ENCODE measurements around the gene DNAJC8.
A peak's percentile ranks its signal among the peaks of the same experiment; 100 is the strongest.

Gene DNAJC8, protein sequence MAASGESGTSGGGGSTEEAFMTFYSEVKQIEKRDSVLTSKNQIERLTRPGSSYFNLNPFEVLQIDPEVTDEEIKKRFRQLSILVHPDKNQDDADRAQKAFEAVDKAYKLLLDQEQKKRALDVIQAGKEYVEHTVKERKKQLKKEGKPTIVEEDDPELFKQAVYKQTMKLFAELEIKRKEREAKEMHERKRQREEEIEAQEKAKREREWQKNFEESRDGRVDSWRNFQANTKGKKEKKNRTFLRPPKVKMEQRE

GRCh38 chr1:28232558-28233263 lies at the start of gene DNAJC8:
Gene DNAJC8, minus strand, starts transcription at chr1:28233029. Its CDS starts 31 bp downstream, at chr1:28232998.
- in situ Hi-C loops (cut with HindIII; ENCODE audit: low pct_ligation_motif_present, low pct_unique_long_range_greater_than_20kb, low sequenced_read_pairs) = no loop called here
- peak; percentile 90 for DNase-seq

DNA sequence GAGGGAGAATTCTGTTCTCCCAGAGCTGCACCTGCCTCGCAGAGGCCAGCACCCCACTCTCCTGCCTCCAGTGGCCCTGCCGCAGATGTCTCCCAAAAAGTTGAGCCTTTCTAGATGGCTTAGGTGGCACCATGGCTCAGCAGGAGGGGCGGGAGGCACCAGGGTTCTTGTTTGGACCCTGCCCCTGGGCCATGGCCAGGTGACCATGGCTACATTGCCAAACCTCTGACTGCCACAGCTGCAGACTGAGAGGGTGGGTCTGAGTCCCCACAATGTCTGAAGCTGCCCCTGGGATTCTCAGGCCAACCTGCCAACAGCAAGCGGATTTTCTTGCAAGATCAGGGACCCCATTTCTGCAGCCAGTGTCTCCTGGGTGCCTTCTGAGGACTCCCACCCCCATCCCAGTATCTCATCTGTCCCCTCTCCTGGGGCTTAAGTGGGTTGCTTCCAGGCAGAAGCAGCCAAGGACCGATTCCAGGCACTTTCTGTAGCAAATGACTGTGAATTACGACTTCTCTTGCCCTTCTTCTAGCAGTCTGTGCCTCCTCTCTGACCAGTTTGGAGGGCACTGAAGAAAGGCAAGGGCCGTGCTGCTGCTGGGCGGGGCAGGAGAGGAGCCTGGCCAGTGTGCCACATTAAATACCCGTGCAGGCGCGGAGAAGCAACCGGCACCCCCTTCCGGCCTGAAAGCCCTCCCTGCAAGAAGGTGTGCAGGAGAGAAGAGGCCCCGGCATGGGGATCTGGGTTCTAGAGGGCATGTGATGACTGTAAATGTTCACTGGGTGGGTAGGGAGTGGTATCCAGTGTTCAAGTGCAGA lies 49.0 kb upstream of the DNAJC8 start:
- in situ Hi-C loops (cut with HindIII; ENCODE audit: low pct_ligation_motif_present, low pct_unique_long_range_greater_than_20kb, low sequenced_read_pairs) = no loop called here
- no peak for DNase-seq

DNA sequence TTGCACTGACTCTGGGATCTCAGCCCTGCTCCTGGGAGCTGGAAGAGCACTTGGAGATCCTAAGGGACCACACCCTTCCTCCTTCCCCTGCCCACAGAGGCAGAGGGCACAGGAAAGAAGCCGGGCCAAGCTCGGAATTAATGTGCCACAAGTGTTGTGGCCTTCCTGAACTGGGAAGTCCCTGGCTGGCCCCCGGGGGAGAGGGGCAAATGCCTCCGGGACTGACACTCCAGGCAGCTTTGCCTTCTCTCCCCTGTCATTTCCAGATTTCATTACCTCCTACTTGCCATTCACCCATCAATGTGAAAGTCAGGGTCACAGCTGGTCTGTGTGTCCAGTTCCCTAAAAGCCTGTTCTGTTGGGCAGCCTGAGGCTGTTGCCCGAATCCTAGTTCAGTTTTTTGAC lies 48.1 kb upstream of the DNAJC8 start:
- DNase-seq = no peak
- in situ Hi-C loops (cut with HindIII; ENCODE audit: low pct_ligation_motif_present, low pct_unique_long_range_greater_than_20kb, low sequenced_read_pairs) = no loop called here

GRCh38 chr1:28280501-28280900 lies 47.7 kb upstream of the DNAJC8 start:
- in situ Hi-C loops (cut with HindIII; ENCODE audit: low pct_ligation_motif_present, low pct_unique_long_range_greater_than_20kb, low sequenced_read_pairs) = no loop called here
- DNase-seq = no peak

DNA sequence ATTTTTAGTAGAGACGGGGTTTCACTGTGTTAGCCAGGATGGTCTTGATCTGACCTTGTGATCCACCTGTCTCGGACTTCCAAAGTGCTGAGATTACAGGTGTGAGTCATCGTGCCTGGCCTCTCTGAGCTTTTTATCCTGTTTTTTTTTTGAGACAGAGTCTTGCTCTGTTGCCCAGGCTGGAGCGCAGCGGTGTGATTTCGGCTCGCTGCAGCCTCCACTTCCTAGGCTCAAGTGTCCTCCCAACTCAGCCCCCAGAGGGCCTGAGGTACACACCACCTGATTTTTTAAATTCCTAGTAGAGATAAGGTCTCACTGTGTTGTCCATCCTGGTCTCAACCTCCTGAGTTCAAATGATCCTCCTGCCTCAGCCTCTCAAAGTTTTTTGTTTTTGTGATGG lies 46.9 kb upstream of the DNAJC8 start:
- in situ Hi-C loops (cut with HindIII; ENCODE audit: low pct_ligation_motif_present, low pct_unique_long_range_greater_than_20kb, low sequenced_read_pairs) = no loop called here
- no peak for DNase-seq

GRCh38 chr1:28278763-28279162 lies 45.9 kb upstream of the DNAJC8 start:
- in situ Hi-C loops (cut with HindIII; ENCODE audit: low pct_ligation_motif_present, low pct_unique_long_range_greater_than_20kb, low sequenced_read_pairs) = no loop called here
- no peak for DNase-seq

DNA sequence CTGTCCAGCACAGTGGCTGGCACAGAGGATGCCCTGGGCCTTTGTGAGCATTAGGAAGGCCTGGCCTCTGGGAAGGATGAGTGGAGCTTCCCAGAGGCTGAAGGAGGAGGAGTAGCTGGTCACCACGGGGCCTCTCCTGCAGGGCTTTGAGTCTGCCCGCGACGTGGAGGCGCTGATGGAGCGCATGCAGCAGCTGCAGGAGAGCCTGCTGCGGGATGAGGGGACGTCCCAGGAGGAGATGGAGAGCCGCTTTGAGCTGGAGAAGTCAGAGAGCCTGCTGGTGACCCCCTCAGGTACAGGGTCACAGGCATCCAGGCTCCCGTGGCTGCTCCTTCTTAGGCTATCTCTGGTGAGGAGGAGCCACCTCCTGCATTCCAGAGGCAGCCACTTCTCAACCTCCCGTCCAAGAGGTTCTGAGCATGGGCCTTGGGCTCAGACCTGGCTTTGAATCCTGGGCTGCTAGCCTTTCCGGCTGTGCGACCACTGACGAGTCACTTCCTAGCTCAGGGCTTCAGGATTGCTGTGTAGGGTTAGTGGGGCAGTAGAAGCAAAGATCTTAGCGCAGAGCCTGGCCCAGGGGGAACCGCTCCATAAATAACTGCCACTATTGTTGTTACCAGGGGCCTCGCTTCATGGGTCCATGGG lies 40.5 kb upstream of the DNAJC8 start:
- in situ Hi-C loops (cut with HindIII; ENCODE audit: low pct_ligation_motif_present, low pct_unique_long_range_greater_than_20kb, low sequenced_read_pairs) = no loop called here
- peak; percentile 24 for DNase-seq

DNA sequence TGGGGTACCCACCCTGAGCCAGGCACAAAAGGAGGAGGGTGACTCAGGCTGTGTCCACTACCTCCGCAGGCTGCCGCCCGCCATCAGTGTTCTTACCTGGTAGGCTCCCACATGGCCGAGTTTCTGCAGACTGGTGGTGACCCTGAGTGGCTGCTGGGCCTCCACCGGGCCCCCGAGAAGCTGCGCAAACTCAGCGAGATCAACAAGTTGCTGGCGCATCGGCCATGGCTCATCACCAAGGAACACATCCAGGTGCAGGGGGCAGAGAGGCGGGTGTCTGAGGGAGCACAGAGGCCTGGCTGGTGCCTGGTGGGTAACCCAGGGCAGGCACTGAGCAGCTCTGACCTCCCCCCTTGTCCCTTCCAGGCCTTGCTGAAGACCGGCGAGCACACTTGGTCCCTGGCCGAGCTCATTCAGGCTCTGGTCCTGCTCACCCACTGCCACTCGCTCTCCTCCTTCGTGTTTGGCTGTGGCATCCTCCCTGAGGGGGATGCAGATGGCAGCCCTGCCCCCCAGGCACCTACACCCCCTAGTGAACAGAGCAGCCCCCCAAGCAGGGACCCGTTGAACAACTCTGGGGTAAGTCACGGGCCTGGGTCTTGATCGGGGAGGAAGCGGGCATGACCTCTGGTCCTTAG lies 39.5 kb upstream of the DNAJC8 start:
- no peak for DNase-seq
- in situ Hi-C loops (cut with HindIII; ENCODE audit: low pct_ligation_motif_present, low pct_unique_long_range_greater_than_20kb, low sequenced_read_pairs) = no loop called here

GRCh38 chr1:28269529-28269928 lies 36.7 kb upstream of the DNAJC8 start:
- DNase-seq = no peak
- in situ Hi-C loops (cut with HindIII; ENCODE audit: low pct_ligation_motif_present, low pct_unique_long_range_greater_than_20kb, low sequenced_read_pairs) = no loop called here

- in situ Hi-C loops (cut with HindIII; ENCODE audit: low pct_ligation_motif_present, low pct_unique_long_range_greater_than_20kb, low sequenced_read_pairs) = no loop called here
- no peak for DNase-seq
Measured at GRCh38 chr1:28267633-28268032, 34.8 kb upstream of the DNAJC8 start.

DNA sequence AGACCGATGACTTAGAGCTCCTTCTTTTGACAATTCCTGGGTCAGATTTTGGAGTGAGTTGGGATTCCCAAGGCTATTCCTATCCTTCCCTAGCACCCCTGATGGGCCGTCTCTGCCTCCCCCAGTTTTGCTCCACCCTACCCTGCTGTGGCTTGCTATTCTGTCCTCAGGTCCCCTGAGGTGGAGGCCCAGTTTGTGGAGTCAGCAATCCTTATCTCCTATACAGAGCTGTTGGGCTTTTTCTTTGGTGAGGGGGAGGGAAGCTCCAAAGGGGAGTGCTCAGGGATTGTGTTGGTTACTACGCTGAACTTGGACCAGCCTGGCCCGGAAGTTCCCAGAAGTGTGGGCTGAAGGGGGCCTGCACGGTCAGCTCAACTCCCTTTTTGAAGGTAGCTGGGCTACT lies 34.1 kb upstream of the DNAJC8 start:
- no peak for DNase-seq
- in situ Hi-C loops (cut with HindIII; ENCODE audit: low pct_ligation_motif_present, low pct_unique_long_range_greater_than_20kb, low sequenced_read_pairs) = no loop called here

DNA sequence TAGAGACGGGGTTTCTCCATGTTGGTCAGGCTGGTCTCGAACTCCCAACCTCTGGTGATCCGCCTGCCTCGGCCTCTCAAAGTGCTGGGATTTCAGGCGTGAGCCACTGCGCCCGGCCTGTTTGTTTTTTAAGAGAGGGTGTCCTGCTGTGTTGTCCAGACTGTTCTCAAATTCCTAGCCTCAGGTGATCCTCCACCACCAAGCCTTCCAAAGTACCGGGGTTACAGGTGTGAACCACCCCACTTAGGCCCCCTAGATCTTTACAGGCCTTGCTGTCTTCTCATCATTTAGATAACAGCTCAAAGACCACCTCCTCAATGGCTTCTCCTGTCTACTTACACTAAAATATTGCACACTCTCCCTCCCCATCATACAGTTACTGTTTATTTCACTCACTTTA lies 32.7 kb upstream of the DNAJC8 start:
- in situ Hi-C loops (cut with HindIII; ENCODE audit: low pct_ligation_motif_present, low pct_unique_long_range_greater_than_20kb, low sequenced_read_pairs) = no loop called here
- DNase-seq = no peak

DNA sequence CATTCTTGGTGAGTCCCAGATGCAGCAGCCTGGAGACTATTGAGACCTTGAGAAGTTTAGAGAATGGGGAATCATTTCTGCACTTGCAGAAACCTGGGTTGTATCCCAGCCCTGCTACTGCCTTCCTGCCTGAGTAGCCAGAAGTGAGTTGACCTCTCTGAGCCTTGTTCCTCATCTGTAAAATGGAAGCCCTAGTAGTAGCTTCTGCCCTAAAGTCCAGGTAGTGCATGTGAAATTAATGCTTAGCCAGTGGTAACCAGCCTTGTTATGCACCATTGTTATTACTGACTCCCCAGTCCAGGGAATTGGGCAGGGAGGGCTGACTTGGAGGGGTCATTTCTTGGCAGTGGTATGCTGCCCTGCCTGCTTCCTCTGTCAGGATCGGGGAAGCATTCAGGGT lies 32.1 kb upstream of the DNAJC8 start:
- in situ Hi-C loops (cut with HindIII; ENCODE audit: low pct_ligation_motif_present, low pct_unique_long_range_greater_than_20kb, low sequenced_read_pairs) = no loop called here
- DNase-seq = no peak

GRCh38 chr1:28260803-28261174 lies 28.0 kb upstream of the DNAJC8 start:
- in situ Hi-C loops (cut with HindIII; ENCODE audit: low pct_ligation_motif_present, low pct_unique_long_range_greater_than_20kb, low sequenced_read_pairs) = no loop called here
- no peak for DNase-seq

DNA sequence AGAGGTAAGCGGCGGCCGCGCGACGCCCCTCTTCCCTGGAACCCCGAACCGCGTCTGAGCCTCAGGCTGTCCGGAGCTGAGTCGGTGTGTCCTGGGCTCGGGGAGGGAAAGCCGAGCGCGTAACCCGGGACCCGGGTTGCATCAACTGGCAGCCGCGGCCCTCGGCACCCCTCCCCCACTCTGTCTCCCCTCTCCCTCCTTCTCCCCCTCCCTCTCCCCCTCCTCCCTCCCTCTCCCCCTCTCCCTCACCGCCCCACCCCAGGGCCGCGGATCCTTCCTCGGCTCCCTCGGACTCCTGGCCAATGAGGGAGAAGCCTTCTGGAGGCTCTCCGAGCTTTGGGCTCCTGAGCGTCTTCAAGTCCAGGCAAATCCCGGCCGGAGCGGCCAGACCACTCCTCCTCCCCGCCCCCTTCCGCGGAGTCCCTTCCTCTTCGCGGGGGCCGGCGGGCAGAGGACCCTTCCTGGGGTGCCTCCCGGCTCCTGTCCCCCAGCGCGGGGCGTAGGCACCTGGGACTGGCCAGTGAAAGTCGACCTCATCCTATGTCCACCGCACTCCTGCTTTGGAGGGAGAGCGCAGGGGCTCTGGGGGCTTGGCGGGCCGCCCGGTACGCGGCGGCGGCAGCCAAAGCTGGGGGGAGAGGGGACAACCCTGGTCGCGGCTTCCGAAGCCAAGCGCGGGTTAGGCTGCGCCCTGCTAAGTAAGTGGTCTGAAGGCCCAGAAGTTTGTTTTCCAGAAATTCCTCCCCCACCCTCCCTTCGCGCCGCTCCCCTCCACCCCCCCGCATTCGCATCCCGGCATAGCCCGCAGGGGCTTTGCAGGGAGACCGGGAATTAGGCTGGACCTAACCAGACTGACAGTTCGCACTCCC lies 27.3 kb upstream of the DNAJC8 start:
- in situ Hi-C loops (cut with HindIII; ENCODE audit: low pct_ligation_motif_present, low pct_unique_long_range_greater_than_20kb, low sequenced_read_pairs) = no loop called here
- peak; percentile 82 for DNase-seq

GRCh38 chr1:28259252-28259933 lies 26.6 kb upstream of the DNAJC8 start, which contains the start of gene SESN2:
Gene SESN2, plus strand, starts transcription at chr1:28259518. Its CDS starts 330 bp downstream, at chr1:28259848.
- in situ Hi-C loops (cut with HindIII; ENCODE audit: low pct_ligation_motif_present, low pct_unique_long_range_greater_than_20kb, low sequenced_read_pairs) = no loop called here
- peak; percentile 97 for DNase-seq

DNA sequence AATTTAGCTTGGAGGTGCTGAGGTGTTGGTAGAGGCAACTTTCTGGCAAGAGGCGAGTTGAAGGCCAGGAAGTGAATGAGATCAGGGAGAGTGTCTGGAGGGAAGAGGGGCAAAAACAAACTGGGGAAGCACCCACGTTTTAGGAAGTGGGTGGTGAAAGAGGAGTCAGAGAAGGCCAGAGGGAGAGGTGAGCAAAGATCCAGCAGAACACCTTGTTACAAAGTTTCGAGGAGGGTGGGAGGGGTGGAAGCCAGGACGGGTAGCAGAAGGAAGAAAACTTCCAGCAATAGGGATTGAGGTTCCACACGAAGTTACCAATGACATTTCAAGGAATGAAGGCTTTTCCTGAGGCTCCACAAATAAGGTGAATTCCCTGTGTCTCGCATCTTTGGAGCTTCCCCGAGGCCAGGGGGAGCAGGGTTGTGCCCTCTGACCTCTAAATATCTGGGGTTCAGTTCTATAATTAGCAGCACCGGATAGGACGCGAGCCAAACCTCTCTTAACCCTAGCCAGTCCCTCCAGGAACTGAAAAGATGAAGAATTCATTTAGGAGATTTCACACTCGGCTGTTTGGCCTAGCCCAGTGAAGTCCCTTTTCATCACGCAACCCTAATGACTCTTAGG lies 25.9 kb upstream of the DNAJC8 start:
- peak; percentile 19 for DNase-seq
- in situ Hi-C loops (cut with HindIII; ENCODE audit: low pct_ligation_motif_present, low pct_unique_long_range_greater_than_20kb, low sequenced_read_pairs) = no loop called here

Measured in ACHN (cell line).